ENCODE results near the gene ERICH4.
"Not testable (repeated sequence)": the region's sequence is repeated elsewhere in the genome, so short reads cannot be mapped to it uniquely, and the experiment has no call there.

The ERICH4 gene, protein sequence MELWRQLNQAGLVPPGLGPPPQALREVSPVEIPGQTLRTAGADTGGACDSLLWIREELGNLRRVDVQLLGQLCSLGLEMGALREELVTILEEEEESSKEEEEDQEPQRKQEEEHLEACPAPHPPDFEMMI

DNA sequence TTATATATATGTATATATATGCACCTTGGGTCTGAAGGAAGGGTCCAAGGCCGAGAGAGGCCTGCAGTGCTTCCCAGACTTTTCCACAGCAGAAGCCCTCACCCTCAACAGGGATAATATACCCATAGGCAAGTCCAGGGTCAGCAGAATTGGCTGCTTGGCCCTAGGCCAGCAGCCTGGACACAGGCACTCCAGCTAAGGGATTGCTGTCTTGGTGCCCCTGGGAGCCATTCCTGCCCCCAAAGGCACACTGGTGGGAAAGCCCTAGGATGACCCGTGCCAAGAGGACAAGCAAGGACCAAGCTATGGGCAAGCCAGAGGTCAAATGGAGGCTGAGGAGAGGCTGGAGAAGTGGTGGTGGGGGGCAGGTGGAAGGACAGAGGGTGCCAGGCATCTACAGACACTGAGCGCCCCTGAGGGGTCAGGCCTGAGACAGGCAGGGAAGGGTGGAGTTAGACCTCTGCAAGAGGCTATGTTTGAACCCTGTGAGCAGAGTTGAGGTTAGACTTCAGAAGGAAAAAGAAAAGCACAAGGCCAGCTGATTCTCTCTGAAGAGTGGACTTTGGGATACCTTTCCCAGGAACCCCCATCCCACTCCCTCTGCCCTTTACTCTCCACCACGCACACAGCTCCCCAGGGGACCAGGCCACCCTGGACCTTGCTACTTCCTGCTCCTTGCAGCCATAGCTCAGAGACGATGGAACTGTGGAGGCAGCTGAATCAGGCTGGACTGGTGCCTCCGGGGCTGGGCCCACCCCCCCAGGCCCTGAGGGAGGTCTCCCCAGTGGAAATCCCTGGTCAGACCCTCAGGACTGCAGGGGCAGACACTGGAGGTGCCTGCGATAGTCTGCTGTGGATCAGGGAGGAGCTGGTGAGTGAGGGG is at the start of gene ERICH4:
ERICH4 (plus strand) TSS at position 684 of the 883 bp plus-strand sequence; CDS start at position 698, 14 bp downstream.
- DNase-seq (ENCODE audit: low read depth in 2 of 2): no peak

DNA sequence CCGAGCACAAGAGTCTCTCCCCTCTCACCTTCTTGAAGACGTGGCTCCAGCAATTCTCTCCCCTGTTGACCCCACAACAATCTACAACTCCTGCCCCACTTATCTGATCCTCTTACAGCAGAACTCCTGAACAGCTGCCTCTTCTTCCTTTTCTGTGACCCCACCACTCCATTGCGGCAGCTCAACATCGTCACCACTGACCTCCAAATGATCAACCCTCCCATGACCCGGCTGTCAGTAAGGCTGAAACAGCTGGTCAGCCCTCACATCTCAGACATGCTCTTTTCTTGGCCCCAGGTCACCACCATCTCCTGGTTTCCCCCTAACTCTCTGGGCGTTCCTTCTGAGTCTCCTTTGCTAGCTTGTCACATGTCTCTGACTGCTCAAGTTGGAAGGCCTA is 47.6 kb upstream of the ERICH4 start:
- no peak for DNase-seq (ENCODE audit: low read depth in 2 of 2)

DNA sequence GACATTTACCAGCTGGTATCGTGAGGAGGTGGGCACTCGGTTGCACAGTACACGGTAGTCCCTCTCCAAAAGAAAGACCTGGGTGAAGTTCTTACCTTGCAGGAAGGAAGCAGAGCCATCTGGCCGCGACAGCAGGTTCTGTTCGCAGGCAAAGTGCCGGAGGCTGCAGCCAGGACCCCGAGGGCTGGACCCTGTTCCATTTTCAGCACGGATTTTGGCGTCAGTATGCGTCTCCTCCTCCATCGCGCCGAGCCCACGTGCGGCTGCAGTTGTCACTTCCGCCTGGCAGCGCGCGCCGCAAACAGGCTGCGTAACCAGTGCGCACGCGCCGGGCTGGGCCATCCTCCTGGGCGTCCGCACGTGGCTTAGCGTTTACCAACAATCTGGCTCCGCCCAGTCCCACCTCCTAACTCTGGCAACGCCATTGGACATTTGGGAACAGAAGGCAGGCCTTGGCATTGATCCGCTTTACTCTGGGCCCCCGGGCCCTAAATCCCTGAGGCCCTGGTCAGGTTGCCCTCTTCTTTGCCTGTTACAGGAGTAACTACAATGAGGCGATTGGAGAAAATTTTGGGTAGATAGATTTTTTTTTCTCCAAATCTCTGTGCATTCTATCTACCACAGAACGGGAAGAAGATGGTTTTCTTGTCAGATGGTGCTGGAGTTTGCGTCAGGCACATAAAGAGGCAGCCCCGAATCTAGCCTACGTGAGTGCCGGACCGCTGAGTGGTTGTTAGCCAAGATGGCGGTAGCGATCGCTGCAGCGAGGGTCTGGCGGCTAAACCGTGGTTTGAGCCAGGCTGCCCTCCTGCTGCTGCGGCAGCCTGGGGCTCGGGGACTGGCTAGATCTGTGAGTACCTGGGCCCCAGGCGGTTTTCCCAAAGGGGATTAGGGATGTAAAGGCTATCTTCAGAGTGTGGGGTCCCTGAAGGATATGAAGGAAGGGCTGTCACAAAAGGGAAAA is 45.6 kb upstream of the ERICH4 start, which contains the start of the genes BCKDHA and EXOSC5:
BCKDHA (plus strand) TSS at position 733 of the 964 bp plus-strand sequence; CDS start at position 743, 10 bp downstream.
EXOSC5 (minus strand) TSS at position 274 of the 964 bp plus-strand sequence; CDS start at position 243, 31 bp downstream.
- DNase-seq (ENCODE audit: low read depth in 2 of 2): peak; percentile 99

DNA sequence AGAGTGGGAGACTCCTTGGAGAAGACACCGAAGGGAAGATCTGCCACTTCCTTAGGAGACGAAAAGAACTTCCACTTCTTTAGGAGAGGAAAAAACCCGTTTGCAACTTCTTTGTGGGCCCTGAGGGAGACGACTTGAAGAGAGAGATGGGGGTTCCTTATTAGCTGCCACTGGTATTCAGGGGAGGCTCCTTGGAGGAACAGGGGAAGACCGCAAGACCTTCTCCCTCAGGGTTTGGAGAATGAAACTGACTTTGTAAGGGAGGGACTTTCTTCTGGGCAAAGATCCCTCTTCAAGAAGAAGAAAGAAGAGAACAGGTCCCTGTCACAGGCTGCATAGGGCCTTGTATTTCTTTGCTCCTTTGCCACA is 44.9 kb upstream of the ERICH4 start:
- DNase-seq (ENCODE audit: low read depth in 2 of 2): no peak

DNA sequence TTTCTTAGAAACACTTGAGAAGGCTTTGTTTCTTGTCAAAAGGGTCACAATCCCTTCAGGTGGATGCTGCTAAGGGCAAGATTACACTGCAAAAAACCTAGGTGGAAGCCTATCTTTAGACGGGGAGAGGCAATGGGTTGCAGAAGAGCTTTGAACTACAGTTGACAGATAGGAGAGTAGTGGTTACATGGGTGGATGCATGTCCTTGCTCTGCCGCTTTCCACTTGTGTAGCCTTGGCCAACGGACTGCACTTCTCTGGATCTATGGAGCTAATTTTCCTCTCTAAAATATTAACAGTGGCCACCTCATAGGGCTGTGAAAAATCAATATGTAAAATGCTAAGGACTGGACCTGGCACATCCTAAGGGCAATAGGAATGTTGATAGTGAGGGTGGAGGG is 44.4 kb upstream of the ERICH4 start:
- DNase-seq (ENCODE audit: low read depth in 2 of 2): no peak

DNA sequence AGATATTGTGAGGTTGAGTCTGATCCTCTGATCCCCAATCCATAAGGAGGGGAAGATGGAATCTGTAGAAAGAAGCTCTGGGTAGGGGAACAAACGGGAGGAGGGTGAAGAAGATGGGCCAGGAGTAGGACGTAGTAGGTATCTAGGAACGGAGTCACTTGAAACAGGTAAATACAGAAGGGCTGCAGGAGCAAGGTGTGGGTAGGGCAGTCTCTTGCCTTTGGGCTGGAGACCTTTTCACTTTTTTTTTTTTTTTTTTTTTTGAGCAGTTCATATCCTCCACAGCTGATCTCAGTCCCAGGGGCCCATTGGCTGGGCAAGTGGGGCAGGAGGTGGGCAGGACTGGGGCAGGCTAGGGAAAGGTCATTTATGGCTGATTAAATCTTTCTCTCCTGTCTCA is 43.9 kb upstream of the ERICH4 start:
- DNase-seq (ENCODE audit: low read depth in 2 of 2): no peak

DNA sequence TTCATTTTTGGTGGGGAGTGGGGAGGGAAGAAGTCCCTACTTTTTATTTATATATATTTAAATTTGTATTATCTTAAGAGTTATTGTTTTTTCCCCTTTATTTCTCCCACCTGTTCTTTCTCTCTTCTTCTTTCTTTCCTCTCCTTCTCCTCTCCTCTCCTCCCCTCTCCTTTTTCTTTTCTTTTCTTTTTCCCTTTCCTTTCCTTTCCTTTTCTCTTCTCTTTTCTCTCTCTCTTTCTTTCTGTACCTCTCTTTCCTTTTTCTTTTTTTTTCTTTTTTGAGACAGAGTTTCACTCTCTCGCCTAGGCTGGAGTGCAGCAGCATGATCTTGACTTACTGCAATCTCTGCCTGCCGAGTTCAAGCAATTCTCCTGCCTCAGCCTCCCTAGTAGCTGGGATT is 43.4 kb upstream of the ERICH4 start:
- no peak for DNase-seq (ENCODE audit: low read depth in 2 of 2)

DNA sequence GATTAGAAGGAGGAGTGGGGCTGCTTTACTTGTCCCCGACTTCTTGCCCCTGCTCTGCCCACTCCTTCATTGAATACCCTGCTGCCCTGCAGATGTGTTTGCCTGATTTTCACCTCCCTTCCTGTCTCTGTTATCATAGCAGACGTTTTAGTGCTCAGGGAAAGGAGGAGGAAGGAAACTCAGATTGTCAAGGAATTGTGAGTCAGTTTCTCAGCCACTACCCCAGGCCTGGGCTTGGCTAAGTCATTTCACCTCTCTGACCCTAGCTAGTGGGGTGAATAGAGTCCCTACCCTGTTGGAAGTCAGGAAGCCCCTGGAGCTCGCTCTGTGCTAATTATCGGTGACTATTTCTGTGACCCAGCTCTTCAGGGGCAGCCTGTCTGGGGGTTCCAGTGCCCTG is 41.5 kb upstream of the ERICH4 start:
- DNase-seq (ENCODE audit: low read depth in 2 of 2): no peak

DNA sequence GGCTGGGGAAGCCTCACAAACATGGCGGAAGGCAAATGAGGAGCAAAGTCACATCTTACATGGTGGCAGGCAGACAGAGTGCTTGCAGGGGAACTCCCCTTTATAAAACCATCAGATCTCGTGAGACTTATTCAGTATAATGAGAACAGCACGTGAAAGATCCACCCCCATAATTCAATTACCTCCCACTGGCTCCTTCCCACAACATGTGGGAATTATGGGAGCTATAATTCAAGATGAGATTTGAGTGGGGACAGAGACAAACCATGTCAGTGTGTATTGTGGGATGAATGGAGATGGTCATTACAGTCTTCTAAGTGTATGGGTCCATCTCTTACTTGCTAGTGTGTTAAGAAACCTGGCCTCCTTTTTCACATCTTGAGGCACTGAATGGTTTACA is 40.9 kb upstream of the ERICH4 start:
- no peak for DNase-seq (ENCODE audit: low read depth in 2 of 2)

DNA sequence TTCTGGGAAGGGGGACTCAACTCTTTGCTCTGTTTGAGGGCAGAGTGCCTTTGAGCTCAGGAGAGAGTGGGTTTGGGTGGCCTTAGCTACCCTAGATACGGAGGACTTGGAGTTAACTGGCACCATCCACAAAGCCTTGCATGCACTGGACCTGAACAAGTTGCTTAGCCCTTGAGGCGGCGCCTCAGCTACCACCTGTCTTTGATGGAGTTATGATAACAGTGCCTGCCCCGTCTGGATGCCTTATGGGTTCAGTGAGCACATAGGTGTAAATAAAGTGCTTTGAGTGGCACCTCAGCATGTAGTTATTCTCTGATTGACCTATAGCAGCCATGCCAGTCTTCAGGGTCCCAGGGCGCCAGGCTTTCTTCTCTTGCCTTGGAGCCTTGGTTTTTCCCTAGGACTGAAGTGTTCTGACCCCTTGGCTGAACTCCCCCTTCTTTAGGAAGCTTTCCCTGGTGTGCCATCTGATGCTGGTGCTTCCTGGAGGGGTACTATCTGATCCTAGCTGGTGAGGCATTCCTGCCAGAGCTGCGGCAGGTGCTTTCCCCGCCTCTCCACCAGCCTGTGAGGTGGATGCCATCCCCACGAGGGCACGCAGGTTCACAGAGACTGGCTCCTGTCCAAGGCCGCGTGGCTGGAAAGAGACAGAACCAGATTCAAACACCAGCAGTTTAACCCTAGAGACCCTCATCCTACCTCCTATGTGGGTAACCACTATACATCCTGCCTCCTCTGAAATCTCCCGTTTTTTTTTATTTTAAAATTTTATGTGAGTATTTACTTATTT is 39.6 kb upstream of the ERICH4 start:
- DNase-seq (ENCODE audit: low read depth in 2 of 2): no peak

DNA sequence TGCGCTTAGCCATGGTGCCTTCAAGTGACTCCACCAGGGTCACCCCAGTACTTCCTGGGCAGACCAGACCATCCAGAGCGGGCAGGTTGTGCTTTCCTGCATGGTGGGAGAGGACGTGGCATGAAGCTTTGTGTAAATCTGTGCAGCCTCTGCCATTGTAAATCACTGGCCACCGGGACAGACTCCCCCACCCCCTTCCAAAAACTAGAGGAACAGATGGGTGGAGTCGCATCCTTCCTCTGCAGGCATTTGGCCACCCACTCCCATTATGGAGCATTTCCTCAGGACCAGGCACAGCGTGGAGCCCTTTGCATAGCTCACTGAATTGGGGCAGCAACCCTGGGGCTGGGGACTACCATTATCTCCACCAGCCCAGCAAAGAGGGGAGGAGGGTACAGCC is 37.2 kb upstream of the ERICH4 start:
- DNase-seq (ENCODE audit: low read depth in 2 of 2): no peak

DNA sequence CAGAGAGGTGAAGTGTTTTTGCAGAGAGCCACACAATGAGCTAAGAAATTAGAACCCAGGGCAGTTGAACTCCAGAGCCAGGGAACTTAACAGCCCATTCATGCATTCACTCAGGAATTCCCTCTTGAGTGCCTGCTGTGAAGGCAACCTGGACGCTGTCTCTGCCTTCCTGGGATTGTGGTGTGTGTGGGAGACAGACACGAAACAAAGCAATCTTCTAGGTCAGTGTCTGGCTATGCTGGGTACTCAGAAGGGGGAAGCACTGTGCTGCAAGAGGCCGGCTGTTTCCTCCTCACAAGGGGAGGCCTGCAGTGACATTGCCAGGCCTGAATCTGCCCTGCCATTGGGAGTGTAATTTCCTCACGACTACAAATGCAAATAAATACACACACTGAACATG is 35.7 kb upstream of the ERICH4 start:
- DNase-seq (ENCODE audit: low read depth in 2 of 2): no peak

DNA sequence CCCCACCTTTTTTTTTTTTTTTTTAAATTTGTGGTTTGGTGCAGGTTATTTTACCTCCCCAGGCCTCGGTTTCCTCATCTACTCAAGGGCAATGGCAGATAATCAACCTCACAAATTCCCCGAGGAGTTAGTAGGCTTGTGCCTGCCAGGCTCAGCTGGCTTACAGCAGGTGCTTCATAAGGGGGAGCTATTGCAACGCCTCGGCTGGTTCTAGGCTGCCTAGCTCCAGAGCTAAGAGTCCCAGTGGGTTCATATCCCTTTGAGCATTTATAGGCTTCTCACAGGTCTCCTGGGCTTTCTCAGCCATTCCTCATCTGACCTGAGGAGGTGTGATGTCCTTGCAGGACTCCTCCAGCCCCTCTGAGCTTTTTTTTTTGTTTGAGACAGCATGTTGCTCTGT is 34.7 kb upstream of the ERICH4 start:
- DNase-seq (ENCODE audit: low read depth in 2 of 2): no peak

DNA sequence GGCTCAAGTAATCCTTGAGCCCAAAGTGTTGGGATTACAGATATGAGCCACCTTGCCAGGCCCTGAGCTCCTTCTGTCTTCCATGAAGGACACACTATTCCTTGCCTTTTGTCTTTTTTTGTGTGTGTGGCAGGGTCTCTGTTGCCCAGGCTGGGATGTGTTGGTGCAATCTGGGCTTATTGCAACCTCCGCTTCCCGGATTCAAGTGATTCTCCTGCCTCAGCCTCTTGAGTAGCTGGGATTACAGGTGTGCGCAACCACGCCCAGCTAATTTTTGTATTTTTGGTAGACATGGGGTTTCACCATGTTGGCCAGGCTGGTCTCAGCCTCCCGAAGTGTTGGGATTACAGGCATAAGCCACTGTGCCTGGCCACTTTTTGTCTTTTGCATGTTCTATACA is 34.1 kb upstream of the ERICH4 start:
- not testable (repeated sequence) for DNase-seq (ENCODE audit: low read depth in 2 of 2)

DNA sequence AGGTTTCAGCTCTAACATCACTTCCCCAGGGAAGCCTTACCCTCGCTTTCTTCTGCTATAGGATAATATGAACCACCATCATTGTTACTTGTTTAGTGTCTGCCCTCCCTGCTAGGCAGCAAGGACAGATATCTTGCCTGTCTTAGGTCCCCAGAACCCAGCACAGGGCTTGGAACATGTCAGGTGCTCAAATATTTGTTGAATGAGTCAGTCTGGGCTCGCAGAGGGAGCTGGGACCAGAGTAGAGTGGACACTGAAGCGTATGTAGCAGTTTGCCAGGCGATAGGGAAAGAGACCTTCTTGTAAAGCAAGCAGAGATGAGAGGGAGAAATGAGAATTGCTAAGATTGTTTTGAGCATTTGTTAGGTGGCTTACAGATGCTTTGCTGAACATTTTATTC is 33.7 kb upstream of the ERICH4 start:
- no peak for DNase-seq (ENCODE audit: low read depth in 2 of 2)

DNA sequence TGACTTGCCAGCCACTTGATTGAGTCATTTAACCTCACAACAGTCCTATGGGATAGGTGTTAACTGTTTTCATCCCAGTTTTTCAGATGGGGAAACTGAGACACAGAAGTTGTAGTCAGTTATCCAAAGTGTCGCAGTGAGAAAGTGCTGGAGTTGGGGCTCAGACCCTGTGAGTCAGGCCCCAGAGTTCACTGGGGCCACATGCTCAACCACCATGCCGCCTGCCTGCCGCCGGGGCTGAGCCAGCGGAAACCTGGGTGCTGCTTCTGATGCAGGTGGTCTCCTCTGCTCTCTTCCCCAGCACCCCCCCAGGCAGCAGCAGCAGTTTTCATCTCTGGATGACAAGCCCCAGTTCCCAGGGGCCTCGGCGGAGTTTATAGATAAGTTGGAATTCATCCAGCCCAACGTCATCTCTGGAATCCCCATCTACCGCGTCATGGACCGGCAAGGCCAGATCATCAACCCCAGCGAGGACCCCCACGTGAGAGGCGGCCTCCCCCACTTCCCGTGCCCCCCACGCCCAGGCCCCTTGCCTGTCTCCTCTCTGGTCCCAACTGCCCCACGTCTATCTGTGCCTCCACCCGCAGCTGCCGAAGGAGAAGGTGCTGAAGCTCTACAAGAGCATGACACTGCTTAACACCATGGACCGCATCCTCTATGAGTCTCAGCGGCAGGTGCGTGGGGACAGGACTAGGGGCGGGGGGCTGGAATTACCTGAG is 32.5 kb upstream of the ERICH4 start:
- DNase-seq (ENCODE audit: low read depth in 2 of 2): no peak

DNA sequence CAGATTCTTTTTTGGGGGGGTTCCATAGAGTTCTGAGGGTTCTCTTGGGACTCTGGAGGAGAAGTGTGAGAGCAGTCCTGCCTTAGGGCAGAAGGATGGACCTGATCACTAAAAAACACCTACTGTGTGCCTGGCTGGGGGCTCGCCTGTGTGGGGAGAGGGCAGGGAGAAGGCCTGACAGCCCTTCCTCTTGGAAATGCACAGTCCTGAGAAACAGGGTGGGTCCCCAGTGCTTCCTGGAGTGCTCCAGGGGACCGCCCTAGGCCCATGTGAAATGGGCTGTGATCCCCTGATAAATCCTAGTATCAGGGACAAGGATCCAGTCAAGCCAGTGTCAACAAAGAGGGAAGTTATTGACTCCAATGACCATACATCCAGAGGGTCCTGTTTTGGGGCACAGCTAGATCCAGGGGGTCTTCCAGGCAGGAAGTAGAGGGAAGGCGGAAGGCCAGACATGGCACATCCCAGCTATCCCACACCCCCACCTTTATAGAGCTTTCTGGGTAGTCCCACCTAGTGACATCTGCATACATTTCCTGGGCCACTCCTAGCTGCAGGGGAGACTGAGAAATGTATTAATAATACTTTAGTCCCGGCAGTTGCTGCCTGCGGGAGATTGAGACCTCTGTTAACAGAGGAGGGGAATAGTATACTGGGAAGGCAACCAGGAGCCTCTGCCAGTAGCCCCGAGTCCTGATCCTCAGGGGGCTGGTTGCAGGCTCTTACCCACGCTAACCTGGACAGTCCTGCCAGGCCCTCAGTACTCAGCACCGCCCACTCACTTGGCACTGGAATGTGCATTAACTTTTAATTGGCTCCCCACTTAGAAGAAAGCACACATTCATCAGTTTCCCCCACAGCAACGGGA is 31.6 kb upstream of the ERICH4 start:
- no peak for DNase-seq (ENCODE audit: low read depth in 2 of 2)

DNA sequence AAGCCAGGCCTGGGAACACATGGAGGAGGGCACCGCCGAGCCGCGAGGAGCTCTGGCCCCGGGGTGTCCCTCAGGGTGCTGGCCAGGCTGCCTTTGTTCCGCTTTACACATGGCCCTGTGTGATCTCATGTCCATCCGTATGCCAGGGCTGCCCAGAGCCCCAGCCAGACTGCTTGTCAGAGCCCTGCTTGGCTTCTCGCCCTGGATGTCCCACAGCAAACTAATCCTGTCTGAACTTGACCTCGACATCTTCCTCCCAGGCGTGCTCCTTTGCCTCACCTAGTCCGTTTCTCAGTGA is 31.0 kb upstream of the ERICH4 start:
- no peak for DNase-seq (ENCODE audit: low read depth in 2 of 2)

DNA sequence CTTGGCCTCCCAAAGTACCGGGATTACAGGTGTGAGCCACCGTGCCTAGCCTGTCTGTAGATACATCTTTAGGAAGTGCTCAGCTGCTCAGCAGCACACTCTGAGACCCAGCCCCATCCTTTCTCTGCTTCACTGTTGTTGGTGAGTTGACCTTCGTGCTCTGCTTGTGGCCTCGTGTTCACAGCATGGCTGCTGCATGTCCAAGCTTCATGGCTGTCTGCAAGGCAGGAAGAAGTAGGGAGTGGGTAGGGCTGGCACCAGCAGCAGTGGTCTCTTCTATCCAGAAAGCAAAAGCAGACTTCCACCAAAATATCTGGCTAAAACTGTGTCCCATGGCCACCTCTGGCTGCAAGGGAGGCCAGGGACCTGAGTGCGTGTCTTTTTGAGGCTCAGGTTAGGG is 30.0 kb upstream of the ERICH4 start:
- DNase-seq (ENCODE audit: low read depth in 2 of 2): no peak

DNA sequence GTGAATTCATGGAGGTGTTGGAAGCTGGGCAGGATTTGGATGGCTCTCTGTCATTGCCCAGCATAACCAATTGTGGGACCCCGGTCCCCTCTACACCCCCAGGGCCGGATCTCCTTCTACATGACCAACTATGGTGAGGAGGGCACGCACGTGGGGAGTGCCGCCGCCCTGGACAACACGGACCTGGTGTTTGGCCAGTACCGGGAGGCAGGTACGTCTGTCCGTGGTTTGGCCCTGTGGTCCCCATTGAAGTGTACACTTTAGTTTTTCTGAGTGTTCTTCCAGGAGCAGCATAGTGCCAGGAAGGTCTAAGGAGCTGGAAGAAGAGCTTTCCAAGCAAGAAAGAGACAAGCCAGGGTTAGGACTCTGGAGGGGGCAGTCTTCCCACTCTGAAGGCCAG is 29.0 kb upstream of the ERICH4 start:
- no peak for DNase-seq (ENCODE audit: low read depth in 2 of 2)

Data from activated CD8-positive, alpha-beta memory T cell treated with anti-CD3 and anti-CD28 coated beads for 4 hours (primary cell).